Left ventricle myocardium inferior (tissue), 1 donor: ENCODE results near the gene PLXNC1. TPM values are rescaled to one million over a fixed set of nuclear protein-coding genes. Genes with fewer than 3 reads are reported as not detected.

Source experiments
- DNase-seq: peaks from one replicate; pipeline ENCODE4 v3.0.0-alpha.2; 2020
- H3K27ac ChIP-seq: fragments of 200-600 bp; replicated peaks from 2 replicates; pipeline ENCODE4 v1.8.0; 2021
- H3K27me3 ChIP-seq: fragments of 200-600 bp; 2 replicates; pipeline ENCODE4 v1.8.0; 2021; ENCODE audit warnings: low read depth
- H3K36me3 ChIP-seq: fragments of 200-600 bp; 2 replicates; pipeline ENCODE4 v1.8.0; 2021
- H3K4me1 ChIP-seq: fragments of 200-600 bp; 2 replicates; pipeline ENCODE4 v1.8.0; 2021
- H3K4me3 ChIP-seq: fragments of 200-600 bp; 2 replicates; pipeline ENCODE4 v1.8.0; 2021; ENCODE audit warnings: mild to moderate bottlenecking, moderate library complexity
- H3K9me3 ChIP-seq: fragments of 200-600 bp; replicated peaks from 2 replicates; pipeline ENCODE4 v1.8.0; 2021
- intact Hi-C: fragments of 100-400 bp; cut with micrococcal nuclease; formaldehyde crosslinking; loops from one replicate; pipeline ENCODE4 v1.11.0; 2022
- total RNA-seq: library from RNA; stranded (reverse); fragmentation: NEBNext Ultra II Directional; extraction: Animal tissue kit (Norgen Biotek cat#: 25700); gene quantifications from one replicate; pipeline ENCODE4 v1.2.1, GENCODE V29; 2021
- TF ChIP-seq, protein P1 (sequence below): fragments of 200-600 bp; IDR thresholded peaks from 2 replicates; pipeline ENCODE4 v1.8.0; 2021; ENCODE audit warnings: antibody characterized with exemption, mild to moderate bottlenecking, borderline replicate concordance
- donor health status: DM: no; HTN: yes; CAD: no; lungs with severe emphysema.

PLXNC1 gene
- total RNA-seq, 1 donor from 2014 or later, result 2.5 TPM

- Histone ChIP-seq H3K36me3 (no peaks in the 10 kb centered on the region), H3K27ac (no peak overlapping the region), H3K4me3 (no peak overlapping the region), H3K9me3 (no peaks in the 10 kb centered on the region), H3K27me3 (no peaks in the 10 kb centered on the region), H3K4me1 (peaks cover 3% of the 10 kb centered on the region)
- intact Hi-C loops, result no loop called here
- TF ChIP-seq, protein P1, sequence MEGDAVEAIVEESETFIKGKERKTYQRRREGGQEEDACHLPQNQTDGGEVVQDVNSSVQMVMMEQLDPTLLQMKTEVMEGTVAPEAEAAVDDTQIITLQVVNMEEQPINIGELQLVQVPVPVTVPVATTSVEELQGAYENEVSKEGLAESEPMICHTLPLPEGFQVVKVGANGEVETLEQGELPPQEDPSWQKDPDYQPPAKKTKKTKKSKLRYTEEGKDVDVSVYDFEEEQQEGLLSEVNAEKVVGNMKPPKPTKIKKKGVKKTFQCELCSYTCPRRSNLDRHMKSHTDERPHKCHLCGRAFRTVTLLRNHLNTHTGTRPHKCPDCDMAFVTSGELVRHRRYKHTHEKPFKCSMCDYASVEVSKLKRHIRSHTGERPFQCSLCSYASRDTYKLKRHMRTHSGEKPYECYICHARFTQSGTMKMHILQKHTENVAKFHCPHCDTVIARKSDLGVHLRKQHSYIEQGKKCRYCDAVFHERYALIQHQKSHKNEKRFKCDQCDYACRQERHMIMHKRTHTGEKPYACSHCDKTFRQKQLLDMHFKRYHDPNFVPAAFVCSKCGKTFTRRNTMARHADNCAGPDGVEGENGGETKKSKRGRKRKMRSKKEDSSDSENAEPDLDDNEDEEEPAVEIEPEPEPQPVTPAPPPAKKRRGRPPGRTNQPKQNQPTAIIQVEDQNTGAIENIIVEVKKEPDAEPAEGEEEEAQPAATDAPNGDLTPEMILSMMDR, result no peak
- DNase-seq, result no peak
These were observed 124.9 kb downstream of the PLXNC1 start for GRCh38 chr12:94273272-94273671.

GRCh38 chr12:94276725-94277124, 128.3 kb downstream of the PLXNC1 start:
- TF ChIP-seq, protein P1, result no peak
- intact Hi-C loops, result no loop called here
- DNase-seq, result no peak
- Histone ChIP-seq H3K4me3 (no peak overlapping the region), H3K36me3 (no peaks in the 10 kb centered on the region), H3K4me1 (peaks cover 3% of the 10 kb centered on the region), H3K27ac (no peak overlapping the region), H3K27me3 (no peaks in the 10 kb centered on the region), H3K9me3 (no peaks in the 10 kb centered on the region)

DNA sequence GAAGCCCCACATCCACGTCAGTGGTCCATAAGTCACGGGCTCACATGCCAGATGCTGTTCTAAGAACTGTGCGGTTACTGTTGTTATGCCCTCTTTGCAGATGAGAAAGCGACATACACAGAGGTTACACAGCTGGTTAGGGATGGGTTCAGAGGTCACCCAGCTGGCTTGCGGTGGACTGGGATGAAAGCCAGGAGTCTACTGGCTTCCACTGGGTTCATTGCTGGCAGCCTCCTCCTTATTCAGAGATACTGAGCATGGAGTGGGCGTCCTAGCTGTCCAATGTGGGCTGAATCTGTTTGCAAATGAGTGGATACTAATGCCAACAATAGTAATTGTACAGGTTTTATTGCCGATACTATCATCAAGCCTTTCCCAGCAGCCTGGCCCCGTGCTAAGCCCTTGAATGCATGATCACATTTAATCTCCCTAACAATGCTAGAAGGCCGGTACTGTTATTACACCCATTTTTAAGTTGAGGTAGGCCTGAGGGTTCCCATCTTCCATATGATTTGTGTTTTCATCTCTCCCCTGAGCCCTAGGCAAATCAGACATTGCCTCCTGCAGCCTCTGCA, 129.1 kb downstream of the PLXNC1 start:
- DNase-seq, result no peak

GRCh38 chr12:94280063-94280462, 131.7 kb downstream of the PLXNC1 start:
- Histone ChIP-seq H3K27me3 (no peaks in the 10 kb centered on the region), H3K4me1 (peaks cover 15% of the 10 kb centered on the region), H3K27ac (no peak overlapping the region), H3K9me3 (no peaks in the 10 kb centered on the region), H3K36me3 (no peaks in the 10 kb centered on the region), H3K4me3 (no peak overlapping the region)
- TF ChIP-seq, protein P1, result no peak
- no peak for DNase-seq
- intact Hi-C loops, result no loop called here

More for the DNA sequence above, 129.1 kb downstream of the PLXNC1 start:
- H3K4me1 ChIP-seq, result peaks cover 10% of the 10 kb centered on the region
- H3K4me3 ChIP-seq, result no peak overlapping the region
- intact Hi-C loops, result no loop called here
- TF ChIP-seq, protein P1, result no peak
- H3K27ac ChIP-seq, result no peak overlapping the region
- no peaks in the 10 kb centered on the region for H3K9me3 ChIP-seq
- no peaks in the 10 kb centered on the region for H3K27me3 ChIP-seq
- H3K36me3 ChIP-seq, result no peaks in the 10 kb centered on the region

- peaks cover 13% of the 10 kb centered on the region for H3K4me1 ChIP-seq
- peak overlapping the region; percentile 51 for H3K27ac ChIP-seq
- no peaks in the 10 kb centered on the region for H3K36me3 ChIP-seq
- H3K9me3 ChIP-seq, result no peaks in the 10 kb centered on the region
- TF ChIP-seq, protein P1, result no peak
- no peaks in the 10 kb centered on the region for H3K27me3 ChIP-seq
- no peak for DNase-seq
- intact Hi-C loops, result no loop called here
- H3K4me3 ChIP-seq, result no peak overlapping the region
These were observed 134.3 kb downstream of the PLXNC1 start for GRCh38 chr12:94282675-94283074.
